Measurements from ENCODE around the gene NRP1.

Gene NRP1

GRCh38 chr10:33233221-33233620, 101.2 kb downstream of the NRP1 start:
- Histone ChIP-seq H3K18ac (ENCODE audit: low read length) (no peak overlapping the region), H4K8ac (ENCODE audit: low read depth, low read length) (no peak overlapping the region), H3K4ac (ENCODE audit: low read length) (no peak overlapping the region), H4K91ac (ENCODE audit: low read depth, low read length, poor library complexity) (no peak overlapping the region), H3K14ac (ENCODE audit: low read length) (no peak overlapping the region), H3K79me1 (ENCODE audit: low read depth, low read length) (no peaks in the 10 kb centered on the region), H3K27ac (replicated peaks; ENCODE audit: low read length) (no peak overlapping the region), H3K9me3 (replicated peaks in 1 of 2; ENCODE audit: control insufficient read depth in 2 of 2, insufficient read depth in 1 of 2, low read depth in 1 of 2, low read length in 2 of 2) (peaks cover 0 to 2% of the 10 kb centered on the region in 2 donors), H2BK15ac (ENCODE audit: low read length) (no peak overlapping the region), H3K23ac (ENCODE audit: low read depth, low read length, poor library complexity) (no peak overlapping the region), H2BK120ac (ENCODE audit: low read depth, low read length) (no peak overlapping the region), H3K27me3 (ENCODE audit: control insufficient read depth in 3 of 3, insufficient read depth in 3 of 3, low read depth in 1 of 3, low read length in 3 of 3) (no peaks in the 10 kb centered on the region), H3K4me3 (ENCODE audit: low read length in 2 of 2) (no peak overlapping the region), H2AFZ (ENCODE audit: low read length) (no peak overlapping the region), H2BK12ac (ENCODE audit: low read length) (no peak overlapping the region), H2AK5ac (ENCODE audit: low read depth, low read length) (no peak overlapping the region), H2BK5ac (ENCODE audit: low read length) (no peak overlapping the region), H3K9ac (ENCODE audit: low read depth, low read length, poor library complexity) (no peak overlapping the region), H3K4me2 (ENCODE audit: insufficient read depth, low read length, poor library complexity, severe bottlenecking) (no peak overlapping the region), H3K4me1 (ENCODE audit: control insufficient read depth in 2 of 2, insufficient read depth in 1 of 2, low read depth in 1 of 2, low read length in 2 of 2) (peaks cover 3 to 12% of the 10 kb centered on the region in 2 donors), H3K36me3 (replicated peaks in 1 of 2; ENCODE audit: control insufficient read depth in 2 of 2, insufficient read depth in 2 of 2, low read length in 2 of 2) (peaks cover 0 to 63% of the 10 kb centered on the region in 2 donors)
- DNase-seq (ENCODE audit: low spot score): no peak
- no CpG with 5 or more reads among the region's 5 CpGs for WGBS, 2 donors (ENCODE audit: extremely low coverage in 2 of 2, insufficient read length in 2 of 2, insufficient replicate concordance in 1 of 2)

DNA sequence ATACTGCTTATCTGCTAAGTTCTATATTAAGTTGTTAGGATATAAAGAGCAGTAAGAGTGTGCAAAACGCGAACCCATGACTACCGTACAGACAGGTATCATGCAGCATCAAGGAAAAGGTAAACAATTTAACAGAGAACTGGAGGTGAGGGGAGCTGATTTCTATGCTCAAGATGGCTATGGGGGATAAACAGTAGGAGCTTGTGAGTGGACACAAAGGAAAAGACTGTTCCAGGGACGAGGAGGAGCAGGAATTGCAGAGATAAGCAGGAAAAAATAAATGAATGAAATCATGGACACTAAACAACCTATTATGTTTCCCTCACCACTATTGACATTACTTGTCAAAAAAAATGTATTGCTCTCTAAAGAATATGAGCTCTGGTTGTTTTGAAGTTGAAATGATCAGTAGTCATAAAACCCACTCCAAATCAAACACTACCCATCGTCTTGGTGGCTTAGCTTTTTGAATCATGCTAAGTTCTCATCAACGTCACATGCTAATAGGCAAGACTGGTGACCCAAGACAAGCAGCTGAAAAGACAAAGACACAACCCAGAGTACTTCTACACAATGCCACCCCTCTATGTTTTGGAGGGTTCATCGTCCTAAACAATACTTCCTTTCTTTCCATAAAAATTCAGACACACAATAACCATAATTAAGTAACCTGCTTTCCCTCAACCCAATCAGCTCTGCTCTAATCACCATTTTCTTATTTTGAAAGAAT, 102.7 kb downstream of the NRP1 start:
- Histone ChIP-seq H3K4me3 (ENCODE audit: low read length in 2 of 2) (no peak overlapping the region), H3K9ac (ENCODE audit: low read depth, low read length, poor library complexity) (no peak overlapping the region), H3K4ac (ENCODE audit: low read length) (no peak overlapping the region), H3K36me3 (replicated peaks in 1 of 2; ENCODE audit: control insufficient read depth in 2 of 2, insufficient read depth in 2 of 2, low read length in 2 of 2) (peaks cover 0 to 64% of the 10 kb centered on the region in 2 donors), H2AFZ (ENCODE audit: low read length) (no peak overlapping the region), H3K27ac (replicated peaks; ENCODE audit: low read length) (no peak overlapping the region), H3K4me1 (ENCODE audit: control insufficient read depth in 2 of 2, insufficient read depth in 1 of 2, low read depth in 1 of 2, low read length in 2 of 2) (peaks cover 3 to 12% of the 10 kb centered on the region in 2 donors), H3K79me1 (ENCODE audit: low read depth, low read length) (no peaks in the 10 kb centered on the region), H2AK5ac (ENCODE audit: low read depth, low read length) (no peak overlapping the region), H3K27me3 (ENCODE audit: control insufficient read depth in 3 of 3, insufficient read depth in 3 of 3, low read depth in 1 of 3, low read length in 3 of 3) (no peaks in the 10 kb centered on the region), H2BK5ac (ENCODE audit: low read length) (no peak overlapping the region), H3K18ac (ENCODE audit: low read length) (no peak overlapping the region), H3K23ac (ENCODE audit: low read depth, low read length, poor library complexity) (no peak overlapping the region), H3K4me2 (ENCODE audit: insufficient read depth, low read length, poor library complexity, severe bottlenecking) (no peak overlapping the region), H4K8ac (ENCODE audit: low read depth, low read length) (no peak overlapping the region), H2BK12ac (ENCODE audit: low read length) (no peak overlapping the region), H2BK120ac (ENCODE audit: low read depth, low read length) (no peak overlapping the region), H3K14ac (ENCODE audit: low read length) (no peak overlapping the region), H2BK15ac (ENCODE audit: low read length) (no peak overlapping the region), H4K91ac (ENCODE audit: low read depth, low read length, poor library complexity) (no peak overlapping the region), H3K9me3 (replicated peaks in 1 of 2; ENCODE audit: control insufficient read depth in 2 of 2, insufficient read depth in 1 of 2, low read depth in 1 of 2, low read length in 2 of 2) (peaks cover 0 to 2% of the 10 kb centered on the region in 2 donors)
- no CpG with 5 or more reads among the region's 7 CpGs for WGBS, 2 donors (ENCODE audit: extremely low coverage in 2 of 2, insufficient read length in 2 of 2, insufficient replicate concordance in 1 of 2)
- DNase-seq (ENCODE audit: low spot score): no peak

GRCh38 chr10:33229949-33230267, 104.6 kb downstream of the NRP1 start:
- peaks cover 0 to 2% of the 10 kb centered on the region in 2 donors for H3K9me3 ChIP-seq (replicated peaks in 1 of 2; ENCODE audit: control insufficient read depth in 2 of 2, insufficient read depth in 1 of 2, low read depth in 1 of 2, low read length in 2 of 2)
- H3K36me3 ChIP-seq (replicated peaks in 1 of 2; ENCODE audit: control insufficient read depth in 2 of 2, insufficient read depth in 2 of 2, low read length in 2 of 2): peaks cover 0 to 75% of the 10 kb centered on the region in 2 donors
- no peak overlapping the region for H2BK5ac ChIP-seq (ENCODE audit: low read length)
- WGBS, 2 donors (ENCODE audit: extremely low coverage in 2 of 2, insufficient read length in 2 of 2, insufficient replicate concordance in 1 of 2): no CpG with 5 or more reads among the region's 2 CpGs
- no peak overlapping the region for H3K14ac ChIP-seq (ENCODE audit: low read length)
- DNase-seq (ENCODE audit: low spot score): no peak
- H3K4ac ChIP-seq (ENCODE audit: low read length): no peak overlapping the region
- no peak overlapping the region for H2AK5ac ChIP-seq (ENCODE audit: low read depth, low read length)
- no peak overlapping the region for H4K8ac ChIP-seq (ENCODE audit: low read depth, low read length)
- peaks cover 2 to 6% of the 10 kb centered on the region in 2 donors for H3K4me1 ChIP-seq (ENCODE audit: control insufficient read depth in 2 of 2, insufficient read depth in 1 of 2, low read depth in 1 of 2, low read length in 2 of 2)
- no peak overlapping the region for H4K91ac ChIP-seq (ENCODE audit: low read depth, low read length, poor library complexity)
- H3K4me3 ChIP-seq (ENCODE audit: low read length in 2 of 2): no peak overlapping the region
- no peaks in the 10 kb centered on the region for H3K79me1 ChIP-seq (ENCODE audit: low read depth, low read length)
- H3K27ac ChIP-seq (replicated peaks; ENCODE audit: low read length): no peak overlapping the region
- no peaks in the 10 kb centered on the region for H3K27me3 ChIP-seq (ENCODE audit: control insufficient read depth in 3 of 3, insufficient read depth in 3 of 3, low read depth in 1 of 3, low read length in 3 of 3)
- no peak overlapping the region for H2BK12ac ChIP-seq (ENCODE audit: low read length)
- no peak overlapping the region for H3K9ac ChIP-seq (ENCODE audit: low read depth, low read length, poor library complexity)
- no peak overlapping the region for H3K23ac ChIP-seq (ENCODE audit: low read depth, low read length, poor library complexity)
- no peak overlapping the region for H3K4me2 ChIP-seq (ENCODE audit: insufficient read depth, low read length, poor library complexity, severe bottlenecking)
- no peak overlapping the region for H2AFZ ChIP-seq (ENCODE audit: low read length)
- H2BK120ac ChIP-seq (ENCODE audit: low read depth, low read length): no peak overlapping the region
- no peak overlapping the region for H2BK15ac ChIP-seq (ENCODE audit: low read length)
- no peak overlapping the region for H3K18ac ChIP-seq (ENCODE audit: low read length)

DNA sequence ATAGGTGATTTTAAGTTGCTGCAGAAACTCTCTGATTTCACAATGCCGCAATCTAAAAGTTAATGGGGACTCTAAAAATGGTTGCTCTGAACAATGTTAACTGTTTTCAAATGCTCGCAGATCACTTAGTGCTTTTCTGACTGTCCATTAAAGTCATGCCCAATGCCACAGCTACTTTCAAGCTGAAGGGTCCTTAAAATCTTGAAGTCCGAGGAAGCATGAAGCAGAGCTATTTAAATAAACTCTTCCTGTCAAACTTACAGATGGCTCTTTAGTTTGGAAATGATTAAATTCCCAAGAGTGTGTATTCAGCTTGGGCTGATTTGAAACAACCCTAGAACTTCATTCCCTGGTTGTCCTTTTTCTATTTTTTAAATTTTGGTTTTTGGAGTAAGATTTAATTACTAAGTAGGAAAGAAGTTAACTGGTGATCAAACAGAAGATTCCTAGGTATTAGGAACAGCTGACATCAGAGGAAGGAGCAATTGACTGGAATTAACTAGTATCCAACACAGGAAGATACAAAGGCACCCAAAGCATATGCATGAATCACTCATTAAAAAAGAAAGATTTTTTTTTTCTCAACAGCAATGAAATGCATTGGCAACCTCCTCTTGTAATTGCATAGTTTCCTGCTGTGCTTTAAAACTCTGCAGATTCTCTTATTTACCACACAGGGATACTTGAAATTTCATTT, 105.1 kb downstream of the NRP1 start:
- WGBS, 2 donors (ENCODE audit: extremely low coverage in 2 of 2, insufficient read length in 2 of 2, insufficient replicate concordance in 1 of 2): no CpG with 5 or more reads among the region's 3 CpGs
- Histone ChIP-seq H2BK15ac (ENCODE audit: low read length) (no peak overlapping the region), H3K27me3 (ENCODE audit: control insufficient read depth in 3 of 3, insufficient read depth in 3 of 3, low read depth in 1 of 3, low read length in 3 of 3) (no peaks in the 10 kb centered on the region), H3K9me3 (replicated peaks in 1 of 2; ENCODE audit: control insufficient read depth in 2 of 2, insufficient read depth in 1 of 2, low read depth in 1 of 2, low read length in 2 of 2) (peaks cover 0 to 2% of the 10 kb centered on the region in 2 donors), H2AFZ (ENCODE audit: low read length) (no peak overlapping the region), H2AK5ac (ENCODE audit: low read depth, low read length) (no peak overlapping the region), H3K18ac (ENCODE audit: low read length) (no peak overlapping the region), H3K4ac (ENCODE audit: low read length) (no peak overlapping the region), H4K91ac (ENCODE audit: low read depth, low read length, poor library complexity) (no peak overlapping the region), H4K8ac (ENCODE audit: low read depth, low read length) (no peak overlapping the region), H2BK120ac (ENCODE audit: low read depth, low read length) (no peak overlapping the region), H2BK12ac (ENCODE audit: low read length) (no peak overlapping the region), H3K9ac (ENCODE audit: low read depth, low read length, poor library complexity) (no peak overlapping the region), H3K4me1 (ENCODE audit: control insufficient read depth in 2 of 2, insufficient read depth in 1 of 2, low read depth in 1 of 2, low read length in 2 of 2) (peaks cover 0 to 3% of the 10 kb centered on the region in 2 donors), H3K27ac (replicated peaks; ENCODE audit: low read length) (no peak overlapping the region), H3K4me3 (ENCODE audit: low read length in 2 of 2) (no peak overlapping the region), H3K79me1 (ENCODE audit: low read depth, low read length) (no peaks in the 10 kb centered on the region), H3K23ac (ENCODE audit: low read depth, low read length, poor library complexity) (no peak overlapping the region), H3K4me2 (ENCODE audit: insufficient read depth, low read length, poor library complexity, severe bottlenecking) (no peak overlapping the region), H3K36me3 (replicated peaks in 1 of 2; ENCODE audit: control insufficient read depth in 2 of 2, insufficient read depth in 2 of 2, low read length in 2 of 2) (peaks cover 0 to 75% of the 10 kb centered on the region in 2 donors), H2BK5ac (ENCODE audit: low read length) (no peak overlapping the region), H3K14ac (ENCODE audit: low read length) (no peak overlapping the region)
- no peak for DNase-seq (ENCODE audit: low spot score)

Measured in neuronal stem cell (in vitro differentiated cells).